ENCODE measurements around the gene AGAP1. TPM values are rescaled to one million over a fixed set of nuclear protein-coding genes. Genes with fewer than 3 reads are reported as not detected.

The AGAP1 gene
- polyA plus RNA-seq, 1 donor from 2014 or later, result 17.4 TPM

DNA sequence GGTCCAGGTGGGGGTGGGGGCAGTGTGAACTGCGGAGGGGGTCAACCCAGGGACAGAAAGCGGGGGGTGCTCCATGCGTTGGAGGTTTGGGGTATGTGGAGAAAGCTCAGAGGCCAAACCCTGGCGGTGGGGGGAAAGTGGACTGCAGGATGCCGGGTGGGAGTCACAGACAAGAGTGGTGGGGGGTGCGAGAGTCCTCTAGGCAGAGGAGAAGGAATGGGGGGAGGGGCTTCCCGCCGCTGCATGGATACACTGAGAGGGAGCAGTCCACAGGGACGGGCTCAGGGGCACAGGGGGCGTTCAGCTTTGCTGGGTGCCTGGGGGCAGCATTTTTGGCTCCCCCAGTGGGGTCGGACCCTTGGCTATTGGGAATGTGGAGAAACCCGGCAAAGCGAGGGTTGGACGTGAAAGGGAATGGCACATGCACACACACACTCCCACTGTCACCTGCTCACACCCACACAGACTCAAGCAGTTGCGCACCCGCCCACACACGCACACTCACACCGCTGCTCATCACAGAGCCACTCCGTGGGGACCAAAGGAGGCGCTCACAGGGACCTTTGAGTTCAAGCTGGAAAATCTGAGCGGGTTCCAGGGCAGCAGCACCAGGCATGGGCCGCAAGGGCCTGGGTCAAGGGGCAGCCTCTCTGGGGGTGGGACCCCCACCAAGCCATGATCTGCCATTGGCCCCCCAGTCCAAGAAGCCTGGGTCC is 666.7 kb downstream of the AGAP1 start:
- no peaks in the 10 kb centered on the region for H3K79me2 ChIP-seq (replicated peaks; ENCODE audit: insufficient read depth, low read length)
- no peaks in the 10 kb centered on the region for H3K9me2 ChIP-seq (ENCODE audit: insufficient read depth, low read length)
- H3F3A ChIP-seq (ENCODE audit: insufficient read depth, low read length, poor library complexity, severe bottlenecking), result no peaks in the 10 kb centered on the region
- no peak overlapping the region for H3K4me3 ChIP-seq (ENCODE audit: low read length)
- no peak overlapping the region for H3K9ac ChIP-seq (ENCODE audit: low read length)
- no peak overlapping the region for H3K4me2 ChIP-seq (ENCODE audit: low read length)
- no peaks in the 10 kb centered on the region for H3K9me3 ChIP-seq (ENCODE audit: low read length)
- no peak for TF ChIP-seq SMC3 (conservative IDR thresholded peaks at IDR 0.05; ENCODE audit: poor library complexity)
- TF ChIP-seq EP300 (conservative IDR thresholded peaks at IDR 0.05; ENCODE audit: poor library complexity, severe bottlenecking), result no peak
- no peak for TF ChIP-seq MXI1 (conservative IDR thresholded peaks at IDR 0.05; ENCODE audit: poor library complexity, severe bottlenecking)
- TF ChIP-seq RAD21 (conservative IDR thresholded peaks at IDR 0.05), result no peak
- no peak for TF ChIP-seq EZH2 (IDR thresholded peaks at IDR 0.05; ENCODE audit: borderline replicate concordance, insufficient read depth, low read length, poor library complexity, severe bottlenecking)
- no peak for TF ChIP-seq POLR2AphosphoS5 (IDR thresholded peaks at IDR 0.05)
- no peak overlapping the region for H2AFZ ChIP-seq (ENCODE audit: low read depth, low read length)
- peaks cover 95% of the 10 kb centered on the region for H3K27me3 ChIP-seq (ENCODE audit: insufficient read depth, low read depth, low read length)
- H4K20me1 ChIP-seq (ENCODE audit: insufficient read depth), result no peaks in the 10 kb centered on the region
- H3K27ac ChIP-seq (ENCODE audit: low read length), result no peak overlapping the region
- H3K36me3 ChIP-seq (ENCODE audit: insufficient read depth, low read length), result no peaks in the 10 kb centered on the region

DNA sequence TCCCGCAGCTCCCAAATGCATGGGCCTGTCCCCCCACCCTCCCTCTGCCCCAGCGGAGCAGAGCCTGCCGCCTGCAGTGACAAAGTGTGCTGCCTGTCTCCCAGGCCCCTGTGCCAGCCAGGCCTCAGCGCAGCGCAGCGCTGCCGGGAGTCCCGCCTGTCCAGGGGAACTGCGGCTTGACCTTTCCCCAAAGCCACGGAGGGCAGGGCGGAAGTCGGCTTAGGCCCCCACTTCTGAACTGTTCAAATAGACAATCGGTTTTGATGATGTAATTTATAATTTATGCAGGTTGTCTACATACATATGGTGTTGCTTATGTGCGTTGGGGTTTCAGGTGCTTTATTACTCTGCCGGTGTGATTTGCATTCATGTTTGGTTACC is 667.2 kb downstream of the AGAP1 start:
- TF ChIP-seq RAD21 (conservative IDR thresholded peaks at IDR 0.05) (no peak), TAF1 (IDR thresholded peaks at IDR 0.05; ENCODE audit: low read depth) (no peak), CTCF (IDR thresholded peaks at IDR 0.05; ENCODE audit: poor library complexity, severe bottlenecking) (no peak), EZH2 (IDR thresholded peaks at IDR 0.05; ENCODE audit: borderline replicate concordance, insufficient read depth, low read length, poor library complexity, severe bottlenecking) (no peak), POLR2AphosphoS5 (IDR thresholded peaks at IDR 0.05) (no peak), REST (IDR thresholded peaks at IDR 0.05; ENCODE audit: borderline replicate concordance) (no peak), EP300 (conservative IDR thresholded peaks at IDR 0.05; ENCODE audit: poor library complexity, severe bottlenecking) (no peak), SMC3 (conservative IDR thresholded peaks at IDR 0.05; ENCODE audit: poor library complexity) (no peak), MXI1 (conservative IDR thresholded peaks at IDR 0.05; ENCODE audit: poor library complexity, severe bottlenecking) (no peak)
- H3K9ac ChIP-seq (ENCODE audit: low read length), result no peak overlapping the region
- H3K27me3 ChIP-seq (ENCODE audit: insufficient read depth, low read depth, low read length), result peaks cover 100% of the 10 kb centered on the region
- no peak overlapping the region for H2AFZ ChIP-seq (ENCODE audit: low read depth, low read length)
- H4K20me1 ChIP-seq (ENCODE audit: insufficient read depth), result no peaks in the 10 kb centered on the region
- no peaks in the 10 kb centered on the region for H3K36me3 ChIP-seq (ENCODE audit: insufficient read depth, low read length)
- no peak overlapping the region for H3K4me3 ChIP-seq (ENCODE audit: low read length)
- no peaks in the 10 kb centered on the region for H3K79me2 ChIP-seq (replicated peaks; ENCODE audit: insufficient read depth, low read length)
- no peaks in the 10 kb centered on the region for H3K9me2 ChIP-seq (ENCODE audit: insufficient read depth, low read length)
- H3K27ac ChIP-seq (ENCODE audit: low read length), result no peak overlapping the region
- no peak overlapping the region for H3K4me2 ChIP-seq (ENCODE audit: low read length)
- no peaks in the 10 kb centered on the region for H3K9me3 ChIP-seq (ENCODE audit: low read length)
- H3F3A ChIP-seq (ENCODE audit: insufficient read depth, low read length, poor library complexity, severe bottlenecking), result no peaks in the 10 kb centered on the region

Measured in neural cell (in vitro differentiated cells).